GM12875 (cell line): ENCODE results near the gene DVL2.

ENCODE experiments used
- H3K4me3 ChIP-seq: one replicate; pipeline ENCODE4 v1.5.1; 2011; ENCODE audit warnings: low read depth, low read length, control low read depth
- TF ChIP-seq, protein P1 (sequence below): IDR thresholded peaks from 2 replicates; pipeline ENCODE4 v1.5.1; 2011; ENCODE audit warnings: low read depth, mild to moderate bottlenecking, control low read depth, inconsistent platforms, low read length, moderate library complexity, borderline replicate concordance; ENCODE audit not compliant: insufficient read depth

DVL2 gene

DNA sequence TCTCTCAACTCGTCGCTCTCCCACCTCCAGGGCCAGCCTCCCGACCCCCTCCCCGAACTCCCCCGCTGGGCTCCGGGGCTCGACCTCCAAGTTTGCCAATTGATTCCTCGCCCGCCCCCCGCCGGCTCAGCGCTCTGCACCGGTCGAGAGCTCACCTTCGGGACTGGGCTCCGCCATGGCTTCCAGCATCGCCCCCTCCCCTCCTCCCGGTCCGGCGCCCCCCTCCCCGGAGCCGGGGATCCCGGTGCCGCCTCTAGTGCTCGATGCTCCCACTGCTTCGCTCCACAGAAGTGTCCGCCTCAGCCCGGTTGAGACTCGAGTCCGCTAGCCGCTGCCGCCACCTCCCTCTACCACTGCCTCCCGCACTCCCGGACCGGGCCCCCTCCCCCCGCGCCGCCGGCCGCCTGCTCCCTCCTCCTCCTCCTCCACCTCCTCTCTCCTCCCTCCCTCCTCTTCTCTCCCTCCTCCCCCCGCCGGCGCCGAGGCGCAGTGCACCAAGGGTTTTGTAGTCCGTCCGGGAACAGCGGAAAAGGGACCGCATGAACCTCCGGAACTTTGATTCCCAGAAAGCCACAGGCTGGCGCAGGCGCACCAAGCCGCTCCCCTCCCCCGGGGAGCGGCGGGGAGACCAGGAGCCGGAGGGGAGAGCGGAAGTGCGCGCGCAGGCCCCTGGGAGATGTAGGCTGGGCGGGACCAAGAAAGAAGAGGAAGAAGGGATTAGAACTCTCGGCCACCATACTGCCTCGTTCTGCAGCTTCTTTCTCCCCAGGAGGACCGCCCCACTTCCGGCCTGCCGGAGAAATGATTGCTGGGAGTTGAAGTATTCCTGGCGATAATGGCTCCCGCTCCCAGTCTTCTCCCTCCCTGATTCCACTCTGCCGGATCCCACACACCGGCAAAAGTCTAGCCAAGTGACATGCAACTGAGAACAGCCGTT lies 5.0 kb upstream of the DVL2 start, which contains the start of gene PHF23:
Gene PHF23 (minus strand): TSS at position 367 of the 937 bp plus-strand sequence. CDS start 178 bp downstream, at position 189.
- H3K4me3 ChIP-seq = peak within 1 kb of the TSS; percentile 74
- TF ChIP-seq, protein P1, sequence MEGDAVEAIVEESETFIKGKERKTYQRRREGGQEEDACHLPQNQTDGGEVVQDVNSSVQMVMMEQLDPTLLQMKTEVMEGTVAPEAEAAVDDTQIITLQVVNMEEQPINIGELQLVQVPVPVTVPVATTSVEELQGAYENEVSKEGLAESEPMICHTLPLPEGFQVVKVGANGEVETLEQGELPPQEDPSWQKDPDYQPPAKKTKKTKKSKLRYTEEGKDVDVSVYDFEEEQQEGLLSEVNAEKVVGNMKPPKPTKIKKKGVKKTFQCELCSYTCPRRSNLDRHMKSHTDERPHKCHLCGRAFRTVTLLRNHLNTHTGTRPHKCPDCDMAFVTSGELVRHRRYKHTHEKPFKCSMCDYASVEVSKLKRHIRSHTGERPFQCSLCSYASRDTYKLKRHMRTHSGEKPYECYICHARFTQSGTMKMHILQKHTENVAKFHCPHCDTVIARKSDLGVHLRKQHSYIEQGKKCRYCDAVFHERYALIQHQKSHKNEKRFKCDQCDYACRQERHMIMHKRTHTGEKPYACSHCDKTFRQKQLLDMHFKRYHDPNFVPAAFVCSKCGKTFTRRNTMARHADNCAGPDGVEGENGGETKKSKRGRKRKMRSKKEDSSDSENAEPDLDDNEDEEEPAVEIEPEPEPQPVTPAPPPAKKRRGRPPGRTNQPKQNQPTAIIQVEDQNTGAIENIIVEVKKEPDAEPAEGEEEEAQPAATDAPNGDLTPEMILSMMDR = no peak

DNA sequence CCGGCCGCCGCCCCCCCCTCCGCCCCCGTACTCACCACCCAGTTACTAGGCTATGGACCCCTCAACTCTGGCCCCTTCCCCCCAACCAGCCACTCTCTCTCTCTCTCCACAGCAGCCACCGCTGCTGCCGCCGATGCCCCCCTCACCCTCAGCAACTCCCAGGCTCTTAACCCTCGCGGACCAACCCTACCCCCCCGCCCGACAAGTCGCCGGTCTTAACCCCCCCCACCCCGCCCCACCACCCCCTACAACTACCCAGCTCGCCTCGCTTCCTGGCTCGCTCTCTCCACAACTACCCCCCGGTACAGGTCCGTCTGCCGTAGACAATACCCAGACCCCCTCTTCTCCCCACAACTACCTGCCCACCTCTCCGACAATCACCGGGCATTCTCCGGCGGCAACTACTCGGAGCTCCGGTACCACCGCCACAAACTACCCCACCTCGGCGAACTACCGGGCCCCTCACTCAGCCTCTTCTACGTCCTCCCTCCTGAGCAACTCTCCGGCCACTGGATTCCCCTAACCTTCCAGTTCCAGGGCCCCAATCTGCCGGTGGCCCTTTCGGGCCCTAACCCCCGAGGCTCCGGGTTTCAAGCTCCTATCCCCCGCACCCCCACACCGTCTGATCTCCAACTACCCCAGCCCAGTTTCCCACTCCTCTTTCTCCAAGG lies 4.2 kb upstream of the DVL2 start:
- TF ChIP-seq, protein P1 = no peak

DNA sequence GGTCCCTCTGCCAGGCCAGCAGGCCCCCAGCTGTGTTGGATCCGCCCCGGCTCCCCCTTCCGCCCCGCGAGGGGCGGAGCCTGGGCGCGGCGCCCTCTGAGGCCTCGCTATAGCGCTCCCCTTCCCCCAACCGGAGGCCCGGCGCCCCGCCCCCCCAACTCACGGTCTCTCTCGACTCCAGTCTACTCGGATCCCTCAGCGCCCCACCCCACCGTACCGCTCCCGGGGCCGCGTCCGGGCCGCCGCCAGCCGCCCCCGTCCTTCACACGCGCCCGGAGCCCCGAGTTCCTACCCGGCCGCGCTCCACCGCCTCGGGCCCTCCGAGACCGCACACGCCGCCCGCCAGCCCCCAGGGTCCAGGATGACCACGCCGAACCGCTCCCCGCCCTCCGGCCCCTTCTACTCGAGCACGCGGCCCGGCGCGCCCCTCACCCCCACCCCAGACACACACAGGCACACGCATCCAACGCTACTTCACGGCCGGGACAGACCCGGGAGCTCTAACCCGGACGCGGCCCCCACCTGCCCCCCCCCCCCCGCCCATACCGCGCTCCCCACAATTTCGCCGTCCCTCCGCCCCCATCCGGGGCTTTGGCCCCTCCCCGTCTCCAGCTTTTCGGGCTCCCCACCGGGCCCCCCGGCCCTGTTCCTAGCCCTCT lies 3.6 kb upstream of the DVL2 start:
- H3K4me3 ChIP-seq = peak overlapping the region; percentile 74
- TF ChIP-seq, protein P1 = no peak

More for the DNA sequence above, 4.2 kb upstream of the DVL2 start:
- peak overlapping the region; percentile 74 for H3K4me3 ChIP-seq

DNA sequence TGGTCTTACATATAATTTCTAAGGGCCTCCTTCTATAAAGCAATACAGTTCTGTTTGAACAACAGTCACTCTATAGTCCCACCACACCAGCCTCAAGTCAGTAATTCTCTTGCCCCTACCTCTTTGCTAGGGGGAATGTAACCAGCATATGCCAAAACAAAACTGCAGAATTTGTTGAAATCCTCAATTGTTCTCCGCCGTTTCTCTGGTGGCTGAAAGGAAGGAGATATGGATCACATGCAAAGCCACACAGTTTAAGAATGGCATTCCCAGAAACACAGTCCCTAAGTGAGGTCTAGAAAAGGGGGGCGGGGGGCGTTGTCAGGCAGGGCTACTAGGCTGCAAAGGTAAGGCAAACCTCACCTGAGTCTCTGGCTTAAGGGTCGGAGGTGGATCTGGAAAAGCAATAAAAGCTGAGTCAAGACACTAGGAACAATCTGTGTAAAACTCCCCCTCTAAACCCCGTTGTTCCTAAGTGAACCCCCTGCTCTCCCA lies 3.0 kb upstream of the DVL2 start:
- TF ChIP-seq, protein P1 = no peak
- H3K4me3 ChIP-seq = peak overlapping the region; percentile 74

DNA sequence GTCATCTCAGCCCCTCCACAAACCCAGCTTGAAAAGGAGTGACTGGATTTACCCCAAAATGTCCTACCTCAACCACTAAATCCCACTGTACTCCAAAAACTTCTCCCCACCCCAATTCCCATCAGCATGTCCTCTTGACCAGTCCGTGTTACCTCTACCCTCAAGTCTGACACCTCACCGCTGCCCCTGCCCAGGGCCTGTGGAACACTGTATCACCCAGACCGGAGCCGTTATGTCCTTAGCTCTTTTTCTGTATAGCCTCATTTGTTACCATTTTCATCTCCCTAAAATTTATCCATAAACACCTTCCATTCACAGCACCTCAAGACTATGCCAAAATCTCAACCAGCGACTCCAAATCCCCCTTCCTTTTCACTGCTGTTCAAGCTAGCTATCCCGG lies 2.5 kb upstream of the DVL2 start:
- TF ChIP-seq, protein P1 = no peak
- no peak overlapping the region for H3K4me3 ChIP-seq

DNA sequence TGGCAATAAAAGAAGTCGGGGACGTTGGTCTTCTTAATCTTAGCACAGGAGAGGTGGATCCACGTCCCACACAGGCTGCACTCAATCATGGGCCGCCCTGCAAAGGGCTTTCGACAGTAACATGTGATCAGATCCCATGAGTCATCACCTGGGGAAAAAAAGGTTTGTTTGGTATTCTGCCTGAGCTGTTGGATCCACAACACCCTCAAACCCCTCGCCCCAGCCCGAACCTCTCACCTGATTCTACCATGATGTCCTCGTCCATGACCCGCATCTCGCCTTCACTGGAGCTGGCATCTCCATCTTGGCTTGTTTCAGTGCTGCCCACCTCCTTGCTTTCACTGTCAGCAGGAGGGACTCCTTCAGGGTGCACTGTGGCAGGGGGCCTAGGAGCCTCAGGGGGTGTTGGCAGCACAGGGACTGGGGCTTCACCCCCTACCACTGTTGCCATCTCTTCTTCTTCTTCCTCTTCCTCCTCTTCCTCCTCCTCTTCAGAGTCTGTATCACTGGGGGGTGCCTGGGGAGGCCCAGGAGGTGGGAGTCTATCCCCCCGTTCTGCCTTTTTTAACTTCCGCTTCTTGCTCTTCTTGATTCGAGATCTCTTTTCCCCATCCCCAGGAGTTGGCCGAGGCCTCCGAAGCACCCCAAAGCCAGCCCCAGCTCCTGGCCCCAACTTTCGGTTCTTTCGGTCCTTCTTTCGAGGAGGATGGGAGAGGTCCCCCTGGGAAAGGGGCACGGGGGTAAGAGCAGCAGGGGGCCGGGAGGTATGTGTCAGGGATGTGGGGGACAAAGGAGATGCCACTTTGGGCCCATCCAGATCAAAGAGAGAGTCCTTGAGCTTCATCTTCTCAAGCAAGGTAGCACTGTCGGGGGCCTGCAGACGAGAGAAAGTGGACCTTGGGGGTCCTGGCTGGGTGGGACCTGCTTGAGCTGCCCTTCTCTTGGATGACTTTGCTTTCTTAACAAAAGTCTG lies 1.7 kb upstream of the DVL2 start:
- TF ChIP-seq, protein P1 = no peak
- no peak overlapping the region for H3K4me3 ChIP-seq
